Large intestine (tissue), 3 donors: ENCODE data around the gene MAPK8IP1. TPM values are rescaled to one million over a fixed set of nuclear protein-coding genes. Genes with fewer than 3 reads are reported as not detected.
A peak's percentile ranks its signal among the peaks of the same experiment; 100 is the strongest.
"Not testable (repeated sequence)": the region's sequence is repeated elsewhere in the genome, so short reads cannot be mapped to it uniquely, and the experiment has no call there.

ENCODE experiments used
- DNase-seq, 2 donors: peaks; one replicate each; pipeline versions ENCODE4 v3.0.0 to v3.0.0-alpha.2; 2013
- H3K27ac ChIP-seq: one replicate; pipeline ENCODE4 v1.5.1; 2013; ENCODE audit warnings: low read length
- H3K27me3 ChIP-seq: 2 replicates; pipeline ENCODE4 v1.6.1; 2013; ENCODE audit warnings: low read length; ENCODE audit not compliant: control insufficient read depth, insufficient read depth
- H3K36me3 ChIP-seq: 2 replicates; pipeline ENCODE4 v1.6.1; 2013; ENCODE audit warnings: low read length; ENCODE audit not compliant: control insufficient read depth, insufficient read depth
- H3K4me1 ChIP-seq: one replicate; pipeline ENCODE4 v1.6.1; 2013; ENCODE audit warnings: low read length; ENCODE audit not compliant: control insufficient read depth, insufficient read depth
- H3K4me3 ChIP-seq: one replicate; pipeline ENCODE4 v1.5.1; 2013; ENCODE audit warnings: low read length
- H3K9me3 ChIP-seq: one replicate; pipeline ENCODE4 v1.6.1; 2013; ENCODE audit warnings: mild to moderate bottlenecking, low read depth, low read length, moderate library complexity; ENCODE audit not compliant: control insufficient read depth
- WGBS: methylation state at CpG from one replicate; pipeline ENCODE4 v1.1.5; 2013; ENCODE audit warnings: low lambda C conversion rate; ENCODE audit not compliant: insufficient coverage; 5-methylcytosine and 5-hydroxymethylcytosine counted together
- polyA plus RNA-seq: library from polyadenylated mRNA; unstranded; fragments of 120-200 nt; gene quantifications from one replicate; pipeline ENCODE4 v1.2.1, GENCODE V29; 2013

The MAPK8IP1 gene
- polyA plus RNA-seq, 1 donor = 9.0 TPM

DNA sequence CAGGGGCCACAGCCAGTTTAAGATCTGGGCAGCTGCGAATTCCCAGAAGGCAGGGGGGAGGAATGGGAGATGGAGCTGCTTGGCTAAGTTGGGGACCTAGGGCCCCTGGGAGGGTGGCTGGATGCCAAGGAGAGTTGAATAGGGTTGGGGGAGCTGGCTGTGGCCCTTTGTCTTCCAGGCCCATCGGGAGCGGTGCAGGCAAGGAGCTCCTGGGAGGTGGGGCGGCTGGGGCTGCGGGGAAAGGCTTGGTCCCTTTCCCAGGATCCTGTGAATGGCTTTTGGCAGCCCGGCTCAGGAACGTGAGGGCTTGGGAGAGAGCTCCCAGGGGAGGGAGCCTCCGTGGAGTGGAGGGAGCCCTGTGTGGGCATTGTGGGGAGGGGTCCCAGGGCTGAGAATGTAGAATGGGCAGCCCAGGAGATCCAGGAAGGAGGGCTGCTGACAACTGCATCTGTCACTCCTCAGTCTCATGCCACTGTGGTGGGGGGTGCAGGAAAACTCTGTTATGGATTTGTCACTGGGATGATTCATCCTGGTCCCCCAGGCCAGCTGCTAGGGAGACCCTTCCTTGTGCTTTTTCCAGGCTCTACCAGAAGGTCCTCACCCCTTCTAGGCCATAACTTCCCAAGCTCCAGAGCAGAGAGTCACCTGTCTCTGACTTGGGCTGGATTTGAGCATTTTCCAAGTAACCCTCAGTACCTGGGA, 15.6 kb downstream of the MAPK8IP1 start:
- Histone ChIP-seq H3K4me1 (peaks cover 8% of the 10 kb centered on the region), H3K9me3 (peaks cover 5% of the 10 kb centered on the region), H3K27me3 (peaks cover 51% of the 10 kb centered on the region), H3K27ac (no peak overlapping the region), H3K36me3 (peaks cover 4% of the 10 kb centered on the region), H3K4me3 (peak overlapping the region; percentile 9)
- WGBS = no CpG with 5 or more reads among the region's 8 CpGs
- no peak for DNase-seq

DNA sequence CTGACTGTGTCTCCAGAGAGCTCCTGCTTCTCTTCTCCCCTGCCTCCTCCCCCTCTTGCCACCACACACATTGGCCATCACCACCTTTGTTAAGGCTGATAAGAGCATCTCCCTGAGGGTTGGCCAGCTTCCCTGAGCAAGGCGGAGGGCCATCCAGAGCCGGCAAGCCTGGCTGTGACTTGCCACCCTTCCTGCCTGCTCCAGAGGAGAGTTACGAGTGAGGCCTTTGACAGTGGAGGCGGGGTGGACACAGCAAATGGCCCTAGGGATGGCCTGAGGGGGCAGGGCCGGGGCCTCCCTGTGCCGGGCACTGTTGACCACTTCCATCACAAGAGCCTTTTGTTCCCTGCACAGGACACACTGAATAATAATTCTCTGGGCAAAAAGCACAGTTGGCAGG, 16.2 kb downstream of the MAPK8IP1 start:
- H3K36me3 ChIP-seq = peaks cover 4% of the 10 kb centered on the region
- H3K27ac ChIP-seq = no peak overlapping the region
- peaks cover 45% of the 10 kb centered on the region for H3K27me3 ChIP-seq
- DNase-seq = no peak
- peaks cover 2% of the 10 kb centered on the region for H3K9me3 ChIP-seq
- no CpG with 5 or more reads among the region's 6 CpGs for WGBS
- H3K4me1 ChIP-seq = peaks cover 8% of the 10 kb centered on the region
- no peak overlapping the region for H3K4me3 ChIP-seq

DNA sequence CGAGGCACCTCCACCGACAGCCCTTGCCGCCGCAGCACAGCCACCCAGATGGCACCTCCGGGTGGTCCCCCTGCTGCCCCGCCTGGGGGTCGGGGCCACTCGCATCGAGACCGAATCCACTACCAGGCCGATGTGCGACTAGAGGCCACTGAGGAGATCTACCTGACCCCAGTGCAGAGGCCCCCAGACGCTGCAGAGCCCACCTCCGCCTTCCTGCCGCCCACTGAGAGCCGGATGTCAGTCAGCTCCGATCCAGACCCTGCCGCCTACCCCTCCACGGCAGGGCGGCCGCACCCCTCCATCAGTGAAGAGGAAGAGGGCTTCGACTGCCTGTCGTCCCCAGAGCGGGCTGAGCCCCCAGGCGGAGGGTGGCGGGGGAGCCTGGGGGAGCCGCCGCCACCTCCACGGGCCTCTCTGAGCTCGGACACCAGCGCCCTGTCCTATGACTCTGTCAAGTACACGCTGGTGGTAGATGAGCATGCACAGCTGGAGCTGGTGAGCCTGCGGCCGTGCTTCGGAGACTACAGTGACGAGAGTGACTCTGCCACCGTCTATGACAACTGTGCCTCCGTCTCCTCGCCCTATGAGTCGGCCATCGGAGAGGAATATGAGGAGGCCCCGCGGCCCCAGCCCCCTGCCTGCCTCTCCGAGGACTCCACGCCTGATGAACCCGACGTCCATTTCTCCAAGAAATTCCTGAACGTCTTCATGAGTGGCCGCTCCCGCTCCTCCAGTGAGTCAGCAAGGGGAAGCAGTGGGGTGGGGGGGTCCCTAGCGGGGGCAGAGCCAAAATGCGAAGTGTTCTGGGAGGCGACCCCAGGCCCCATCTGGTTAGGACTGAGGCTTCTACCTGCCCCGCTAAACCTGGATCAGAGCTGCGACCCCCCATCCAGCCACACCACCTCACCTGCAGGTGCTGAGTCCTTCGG, 17.3 kb downstream of the MAPK8IP1 start:
- no peak for DNase-seq
- Histone ChIP-seq H3K4me3 (no peak overlapping the region), H3K36me3 (peaks cover 4% of the 10 kb centered on the region), H3K9me3 (peaks cover 2% of the 10 kb centered on the region), H3K4me1 (peaks cover 8% of the 10 kb centered on the region), H3K27ac (no peak overlapping the region), H3K27me3 (peaks cover 34% of the 10 kb centered on the region)
- WGBS = no CpG with 5 or more reads among the region's 56 CpGs

DNA sequence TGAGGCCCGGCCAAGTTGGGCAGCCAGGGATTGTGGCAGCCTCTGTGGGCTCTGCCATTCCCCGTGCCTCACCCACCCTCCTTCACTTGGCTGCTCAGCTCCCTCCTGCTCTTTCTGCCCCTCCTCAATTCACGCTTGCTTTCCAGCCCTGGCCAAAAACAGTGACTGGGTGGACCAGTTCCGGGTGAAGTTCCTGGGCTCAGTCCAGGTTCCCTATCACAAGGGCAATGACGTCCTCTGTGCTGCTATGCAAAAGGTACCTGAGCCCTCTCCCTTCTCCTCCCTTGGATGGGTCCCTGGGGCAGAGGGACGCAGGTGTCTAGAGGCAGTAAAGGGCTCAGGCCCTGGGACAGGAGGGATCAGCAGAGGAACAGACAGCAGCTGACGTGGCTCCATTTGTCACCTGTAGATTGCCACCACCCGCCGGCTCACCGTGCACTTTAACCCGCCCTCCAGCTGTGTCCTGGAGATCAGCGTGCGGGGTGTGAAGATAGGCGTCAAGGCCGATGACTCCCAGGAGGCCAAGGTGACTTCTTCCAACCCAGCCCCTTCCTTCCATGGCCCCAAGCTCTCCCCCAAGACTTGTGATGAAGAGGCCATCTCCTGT, 19.0 kb downstream of the MAPK8IP1 start:
- Histone ChIP-seq H3K27ac (no peak overlapping the region), H3K27me3 (peaks cover 18% of the 10 kb centered on the region), H3K4me1 (peaks cover under 1% of the 10 kb centered on the region), H3K4me3 (no peak overlapping the region), H3K36me3 (peaks cover 11% of the 10 kb centered on the region), H3K9me3 (peaks cover 1% of the 10 kb centered on the region)
- peak in 1 of 2 donors; percentile 71 for DNase-seq
- WGBS = no CpG with 5 or more reads among the region's 15 CpGs

DNA sequence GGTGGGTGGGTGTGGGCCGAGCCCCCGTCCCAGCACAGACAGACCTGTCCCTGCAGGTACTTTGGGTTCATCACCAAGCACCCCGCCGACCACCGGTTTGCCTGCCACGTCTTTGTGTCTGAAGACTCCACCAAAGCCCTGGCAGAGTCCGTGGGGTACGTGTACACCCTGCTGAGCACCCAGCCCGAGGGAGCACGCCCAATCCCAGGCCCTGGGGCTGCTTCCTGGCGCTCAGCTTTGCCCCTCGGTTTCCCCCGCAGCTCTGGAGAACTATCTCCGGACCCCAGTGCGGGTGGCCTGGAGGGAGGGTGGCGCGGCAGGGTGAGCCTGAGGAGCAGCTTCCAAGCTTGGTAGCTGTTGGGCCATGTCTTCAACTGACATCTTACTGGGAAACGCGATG, 19.6 kb downstream of the MAPK8IP1 start:
- Histone ChIP-seq H3K4me1 (no peaks in the 10 kb centered on the region), H3K4me3 (no peak overlapping the region), H3K27ac (no peak overlapping the region), H3K36me3 (peaks cover 17% of the 10 kb centered on the region), H3K9me3 (no peaks in the 10 kb centered on the region), H3K27me3 (peaks cover 14% of the 10 kb centered on the region)
- DNase-seq = no peak
- WGBS = no CpG with 5 or more reads among the region's 19 CpGs

GRCh38 chr11:45905576-45905975, 20.1 kb downstream of the MAPK8IP1 start:
- not testable (repeated sequence) for H3K4me3 ChIP-seq, H3K9me3 ChIP-seq, H3K4me1 ChIP-seq, DNase-seq, H3K27ac ChIP-seq
- peaks cover 11% of the 10 kb centered on the region for H3K27me3 ChIP-seq
- H3K36me3 ChIP-seq = peaks cover 22% of the 10 kb centered on the region
- no CpG with 5 or more reads among the region's 6 CpGs for WGBS

GRCh38 chr11:45906096-45906682, 20.7 kb downstream of the MAPK8IP1 start:
- Histone ChIP-seq H3K4me3 (no peak overlapping the region), H3K27me3 (peaks cover 5% of the 10 kb centered on the region), H3K4me1 (no peaks in the 10 kb centered on the region), H3K9me3 (no peaks in the 10 kb centered on the region), H3K27ac (no peak overlapping the region), H3K36me3 (peaks cover 28% of the 10 kb centered on the region)
- no peak for DNase-seq
- WGBS = no CpG with 5 or more reads among the region's 19 CpGs

DNA sequence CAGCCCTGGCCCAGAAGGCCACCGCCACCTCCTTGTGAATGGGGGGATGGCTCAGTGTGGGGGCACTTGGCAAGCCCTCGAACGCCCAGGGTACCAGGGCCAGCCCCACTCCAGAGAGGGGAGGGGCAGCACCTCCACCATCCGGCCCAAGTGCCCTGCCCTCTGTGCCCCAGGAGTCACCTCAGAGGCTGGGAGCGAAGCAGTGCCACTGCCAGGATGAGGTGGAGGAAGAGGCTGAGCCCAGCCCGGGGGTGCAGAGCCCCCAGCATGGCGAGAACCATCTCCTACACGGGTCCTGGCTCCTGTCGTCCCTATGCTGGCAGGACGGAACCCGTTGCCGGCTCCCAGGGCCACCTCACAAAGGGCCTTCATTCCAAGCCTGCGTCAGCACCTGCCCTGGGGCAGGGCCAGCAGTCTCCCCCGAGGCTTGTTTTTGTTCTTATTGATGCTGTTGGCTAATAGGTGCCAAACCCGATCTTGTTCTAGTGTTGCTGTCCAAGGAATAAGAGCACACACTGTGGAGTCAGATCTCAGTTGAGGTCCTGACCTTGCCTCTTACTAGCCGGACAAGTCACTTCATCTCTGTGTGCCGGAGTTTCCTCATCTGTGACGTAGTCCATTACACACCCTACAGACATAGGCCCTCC, 21.6 kb downstream of the MAPK8IP1 start, which contains the start of gene FREY1:
TSS of gene FREY1 (minus strand) at position 307 of the 647 bp plus-strand sequence. CDS start at position 281, 26 bp downstream.
- no peaks in the 10 kb centered on the region for H3K27me3 ChIP-seq
- H3K4me1 ChIP-seq = no peaks in the 10 kb centered on the region
- DNase-seq = no peak
- no peaks in the 10 kb centered on the region for H3K9me3 ChIP-seq
- H3K36me3 ChIP-seq = peaks cover 35% of the 10 kb centered on the region
- H3K27ac ChIP-seq = no peak within 1 kb of the TSS
- no peak within 1 kb of the TSS for H3K4me3 ChIP-seq
- no CpG with 5 or more reads among the region's 18 CpGs for WGBS

- Histone ChIP-seq H3K27ac (no peak overlapping the region), H3K27me3 (no peaks in the 10 kb centered on the region), H3K9me3 (no peaks in the 10 kb centered on the region), H3K4me3 (no peak overlapping the region), H3K4me1 (no peaks in the 10 kb centered on the region), H3K36me3 (peaks cover 36% of the 10 kb centered on the region)
- no peak for DNase-seq
- no CpG with 5 or more reads among the region's 8 CpGs for WGBS
These were observed 22.5 kb downstream of the MAPK8IP1 start for GRCh38 chr11:45907911-45908370.
